Prostate gland (tissue), 2 donors: ENCODE measurements around the gene OVCH1.

ENCODE experiments used
- CTCF ChIP-seq, 4 experiments: fragments of 200-600 bp in 2 of 4; fragments of 450-650 bp in 2 of 4; sonication (generic) in 2 of 4; IDR thresholded peaks; 1 replicate in 3 of 4; 2 replicates in 1 of 4; pipeline ENCODE4 v1.5.1; 2016 to 2019; ENCODE audit warnings: antibody characterized with exemption in 4 of 4, mild to moderate bottlenecking in 2 of 4, moderate library complexity in 2 of 4
- POLR2A ChIP-seq: fragments of 450-650 bp; IDR thresholded peaks from one replicate; pipeline ENCODE4 v1.6.1; 2016; ENCODE audit warnings: antibody characterized with exemption, mild to moderate bottlenecking

GRCh38 chr12:29448157-29448556, 49.3 kb downstream of the OVCH1 start:
- TF ChIP-seq CTCF (IDR thresholded peaks at IDR 0.05): no peak
- no peak for TF ChIP-seq POLR2A
